Activated naive CD8-positive, alpha-beta T cell treated with anti-CD3 and anti-CD28 coated beads, Interleukin-2, amount 50 U/mL, for 16 hours (primary cell): ENCODE results near the gene EXO1.
"Not testable (repeated sequence)": the region's sequence is repeated elsewhere in the genome, so short reads cannot be mapped to it uniquely, and the experiment has no call there.

Experiments
- DNase-seq: peaks from one replicate; pipeline ENCODE4 v3.0.0-alpha.2; 2020; ENCODE audit warnings: low read depth, low spot score

EXO1 gene

GRCh38 chr1:241847796-241848685 lies at the start of gene EXO1:
Gene EXO1 (plus strand): TSS chr1:241848204. CDS start chr1:241850426, 2,222 bp downstream.
- DNase-seq = peak; percentile 68

GRCh38 chr1:241799416-241799815 lies 48.6 kb upstream of the EXO1 start:
- DNase-seq = no peak

- DNase-seq = no peak
Observed at GRCh38 chr1:241800640-241801039, 47.4 kb upstream of the EXO1 start.

- no peak for DNase-seq
Observed at GRCh38 chr1:241802863-241803262, 45.1 kb upstream of the EXO1 start.

- DNase-seq = not testable (repeated sequence)
Observed at GRCh38 chr1:241804706-241805105, 43.3 kb upstream of the EXO1 start.

GRCh38 chr1:241808265-241808664 lies 39.7 kb upstream of the EXO1 start:
- DNase-seq = no peak

GRCh38 chr1:241810769-241811405 lies 37.1 kb upstream of the EXO1 start:
- no peak for DNase-seq

- DNase-seq = no peak
Observed at GRCh38 chr1:241813768-241814320, 34.2 kb upstream of the EXO1 start.

GRCh38 chr1:241816008-241816407 lies 32.0 kb upstream of the EXO1 start:
- no peak for DNase-seq

- DNase-seq = no peak
Observed at GRCh38 chr1:241817331-241817792, 30.6 kb upstream of the EXO1 start.

- DNase-seq = no peak
Observed at GRCh38 chr1:241817956-241818612, 29.9 kb upstream of the EXO1 start.

GRCh38 chr1:241819340-241819866 lies 28.6 kb upstream of the EXO1 start:
- no peak for DNase-seq

- no peak for DNase-seq
Observed at GRCh38 chr1:241821363-241821762, 26.6 kb upstream of the EXO1 start.

- no peak for DNase-seq
Observed at GRCh38 chr1:241822846-241823245, 25.2 kb upstream of the EXO1 start.

- no peak for DNase-seq
Observed at GRCh38 chr1:241823925-241824324, 24.1 kb upstream of the EXO1 start.

GRCh38 chr1:241825581-241825980 lies 22.4 kb upstream of the EXO1 start:
- DNase-seq = no peak

GRCh38 chr1:241826613-241827012 lies 21.4 kb upstream of the EXO1 start:
- DNase-seq = not testable (repeated sequence)

- no peak for DNase-seq
Observed at GRCh38 chr1:241827264-241827663, 20.7 kb upstream of the EXO1 start.

GRCh38 chr1:241828463-241829021 lies 19.5 kb upstream of the EXO1 start:
- no peak for DNase-seq

- DNase-seq = no peak
Observed at GRCh38 chr1:241829468-241829867, 18.5 kb upstream of the EXO1 start.

GRCh38 chr1:241834733-241835377 lies 13.1 kb upstream of the EXO1 start:
- no peak for DNase-seq
